Loucy (cell line): Measurements from ENCODE around the gene KIF7.

Experiments
- H2AFZ ChIP-seq: fragments of 200-600 bp; sonication (generic); 2 replicates; pipeline ENCODE4 v1.6.0; 2016; ENCODE audit warnings: antibody characterized with exemption, mild to moderate bottlenecking, low read length, moderate library complexity
- H3F3A ChIP-seq: fragments of 200-600 bp; 2 replicates; pipeline ENCODE4 v1.6.0; 2016; ENCODE audit warnings: antibody characterized with exemption, low read depth, mild to moderate bottlenecking
- H3K27me3 ChIP-seq: fragments of 200-600 bp; sonication (generic); 2 replicates; pipeline ENCODE4 v1.6.1; 2014; ENCODE audit warnings: low read length, mild to moderate bottlenecking; ENCODE audit not compliant: insufficient read depth, poor library complexity, severe bottlenecking
- H3K36me3 ChIP-seq: fragments of 200-600 bp; sonication (generic); 2 replicates; pipeline ENCODE4 v1.6.1; 2016; ENCODE audit warnings: low read length; ENCODE audit not compliant: insufficient read depth
- H3K4me1 ChIP-seq: fragments of 200-600 bp; sonication (generic); 2 replicates; pipeline ENCODE4 v1.5.1; 2014; ENCODE audit warnings: low read length, mild to moderate bottlenecking; ENCODE audit not compliant: insufficient read depth, poor library complexity, severe bottlenecking
- H3K4me2 ChIP-seq: fragments of 200-600 bp; sonication (generic); 2 replicates; pipeline ENCODE4 v1.6.0; 2014; ENCODE audit warnings: antibody characterized with exemption, low read length, low read depth, mild to moderate bottlenecking; ENCODE audit not compliant: poor library complexity, severe bottlenecking
- H3K4me3 ChIP-seq: fragments of 200-600 bp; sonication (generic); 2 replicates; pipeline ENCODE4 v1.5.1; 2014; ENCODE audit warnings: low read length, mild to moderate bottlenecking, mixed read lengths; ENCODE audit not compliant: poor library complexity, severe bottlenecking
- H3K79me2 ChIP-seq: fragments of 200-600 bp; sonication (generic); 2 replicates; pipeline ENCODE4 v1.6.1; 2014; ENCODE audit warnings: low read length; ENCODE audit not compliant: insufficient read depth
- H3K9ac ChIP-seq: fragments of 200-600 bp; sonication (generic); 2 replicates; pipeline ENCODE4 v1.6.0; 2014; ENCODE audit warnings: mild to moderate bottlenecking, low read depth, low read length, moderate library complexity; ENCODE audit not compliant: poor library complexity, severe bottlenecking
- H3K9me2 ChIP-seq: fragments of 200-600 bp; sonication (generic); replicated peaks from 2 replicates; pipeline ENCODE4 v1.6.1; 2016; ENCODE audit warnings: low read depth, low read length, mixed read lengths
- H3K9me3 ChIP-seq: fragments of 200-600 bp; sonication (generic); 2 replicates; pipeline ENCODE4 v1.6.1; 2014; ENCODE audit warnings: mild to moderate bottlenecking, antibody characterized with exemption, low read length, low read depth; ENCODE audit not compliant: insufficient read depth
- H4K20me1 ChIP-seq: fragments of 200-600 bp; sonication (generic); 2 replicates; pipeline ENCODE4 v1.6.0; 2014; ENCODE audit warnings: antibody characterized with exemption, low read length, mild to moderate bottlenecking; ENCODE audit not compliant: insufficient read depth, poor library complexity, severe bottlenecking
- EZH2phosphoT487 ChIP-seq: fragments of 200-600 bp; IDR thresholded peaks from 2 replicates; pipeline ENCODE4 v1.6.1; 2018; ENCODE audit warnings: antibody characterized with exemption, mild to moderate bottlenecking, moderate library complexity, borderline replicate concordance
- TF ChIP-seq, protein P1 (sequence below): fragments of 200-600 bp; sonication (generic); conservative IDR thresholded peaks from 2 replicates; pipeline ENCODE4 v1.5.1; 2014; ENCODE audit warnings: mild to moderate bottlenecking, antibody characterized with exemption, low read length

The KIF7 gene

DNA sequence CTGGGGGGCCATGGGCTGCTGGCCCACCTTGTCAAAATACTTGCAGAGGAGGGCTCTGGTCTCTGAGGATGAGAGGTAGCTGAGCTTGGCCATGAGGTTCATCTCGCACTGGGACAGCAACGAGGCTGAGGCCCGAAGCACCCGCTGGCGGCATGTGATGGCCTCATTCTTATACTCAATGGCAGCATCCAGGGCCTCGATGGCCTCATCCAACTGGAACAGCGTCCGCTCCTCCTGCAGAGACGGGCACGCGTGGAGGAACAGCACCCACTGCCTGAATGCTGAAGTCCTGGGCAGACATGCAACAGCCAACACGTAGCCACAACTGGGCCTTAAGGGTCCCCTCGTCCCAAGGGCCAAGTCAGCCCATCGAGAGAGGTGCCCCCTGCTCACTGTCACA, 25.0 kb downstream of the KIF7 start:
- Histone ChIP-seq H2AFZ (no peak overlapping the region), H4K20me1 (no peaks in the 10 kb centered on the region), H3K27me3 (no peaks in the 10 kb centered on the region)

DNA sequence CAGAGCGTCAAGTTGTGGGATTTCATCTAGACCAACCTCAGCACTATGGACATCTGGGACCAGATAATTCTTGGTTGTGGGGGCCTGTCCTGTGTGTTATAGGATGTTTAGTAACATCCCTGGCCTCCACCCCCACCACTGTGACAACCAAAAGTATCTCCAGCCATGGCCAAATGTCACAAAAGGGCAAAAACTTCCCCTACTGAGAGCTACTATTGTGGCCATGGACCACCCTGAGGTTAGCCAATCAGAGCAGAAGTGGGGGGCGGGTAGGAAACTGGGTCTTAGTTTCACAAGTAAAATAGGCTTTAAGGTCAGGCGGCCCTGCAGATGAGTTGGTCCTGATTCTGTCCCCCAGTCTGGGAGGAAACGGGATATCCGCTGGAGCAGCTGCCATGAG, 25.4 kb downstream of the KIF7 start:
- Histone ChIP-seq H3K4me2 (no peak overlapping the region), H2AFZ (no peak overlapping the region), H4K20me1 (no peaks in the 10 kb centered on the region), H3K4me1 (no peaks in the 10 kb centered on the region), H3K36me3 (peaks cover 82% of the 10 kb centered on the region; the same call in 1 of the 2 replicates), H3K4me3 (no peak overlapping the region), H3K79me2 (no peaks in the 10 kb centered on the region), H3K9me3 (no peaks in the 10 kb centered on the region), H3K9ac (no peak overlapping the region), H3F3A (no peaks in the 10 kb centered on the region), H3K9me2 (no peaks in the 10 kb centered on the region), H3K27me3 (no peaks in the 10 kb centered on the region)
- TF ChIP-seq EZH2phosphoT487: no peak
- TF ChIP-seq, protein P1, sequence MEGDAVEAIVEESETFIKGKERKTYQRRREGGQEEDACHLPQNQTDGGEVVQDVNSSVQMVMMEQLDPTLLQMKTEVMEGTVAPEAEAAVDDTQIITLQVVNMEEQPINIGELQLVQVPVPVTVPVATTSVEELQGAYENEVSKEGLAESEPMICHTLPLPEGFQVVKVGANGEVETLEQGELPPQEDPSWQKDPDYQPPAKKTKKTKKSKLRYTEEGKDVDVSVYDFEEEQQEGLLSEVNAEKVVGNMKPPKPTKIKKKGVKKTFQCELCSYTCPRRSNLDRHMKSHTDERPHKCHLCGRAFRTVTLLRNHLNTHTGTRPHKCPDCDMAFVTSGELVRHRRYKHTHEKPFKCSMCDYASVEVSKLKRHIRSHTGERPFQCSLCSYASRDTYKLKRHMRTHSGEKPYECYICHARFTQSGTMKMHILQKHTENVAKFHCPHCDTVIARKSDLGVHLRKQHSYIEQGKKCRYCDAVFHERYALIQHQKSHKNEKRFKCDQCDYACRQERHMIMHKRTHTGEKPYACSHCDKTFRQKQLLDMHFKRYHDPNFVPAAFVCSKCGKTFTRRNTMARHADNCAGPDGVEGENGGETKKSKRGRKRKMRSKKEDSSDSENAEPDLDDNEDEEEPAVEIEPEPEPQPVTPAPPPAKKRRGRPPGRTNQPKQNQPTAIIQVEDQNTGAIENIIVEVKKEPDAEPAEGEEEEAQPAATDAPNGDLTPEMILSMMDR: no peak

More for the DNA sequence above, 25.0 kb downstream of the KIF7 start:
- no peaks in the 10 kb centered on the region for H3K9me2 ChIP-seq
- peaks cover 78% of the 10 kb centered on the region; the same call in 1 of the 2 replicates for H3K36me3 ChIP-seq
- no peak overlapping the region for H3K4me3 ChIP-seq
- no peak overlapping the region for H3K9ac ChIP-seq
- H3K79me2 ChIP-seq: no peaks in the 10 kb centered on the region
- no peaks in the 10 kb centered on the region for H3K4me1 ChIP-seq
- H3F3A ChIP-seq: no peaks in the 10 kb centered on the region
- no peaks in the 10 kb centered on the region for H3K9me3 ChIP-seq
- TF ChIP-seq, protein P1: no peak
- no peak for TF ChIP-seq EZH2phosphoT487
- H3K4me2 ChIP-seq: no peak overlapping the region

DNA sequence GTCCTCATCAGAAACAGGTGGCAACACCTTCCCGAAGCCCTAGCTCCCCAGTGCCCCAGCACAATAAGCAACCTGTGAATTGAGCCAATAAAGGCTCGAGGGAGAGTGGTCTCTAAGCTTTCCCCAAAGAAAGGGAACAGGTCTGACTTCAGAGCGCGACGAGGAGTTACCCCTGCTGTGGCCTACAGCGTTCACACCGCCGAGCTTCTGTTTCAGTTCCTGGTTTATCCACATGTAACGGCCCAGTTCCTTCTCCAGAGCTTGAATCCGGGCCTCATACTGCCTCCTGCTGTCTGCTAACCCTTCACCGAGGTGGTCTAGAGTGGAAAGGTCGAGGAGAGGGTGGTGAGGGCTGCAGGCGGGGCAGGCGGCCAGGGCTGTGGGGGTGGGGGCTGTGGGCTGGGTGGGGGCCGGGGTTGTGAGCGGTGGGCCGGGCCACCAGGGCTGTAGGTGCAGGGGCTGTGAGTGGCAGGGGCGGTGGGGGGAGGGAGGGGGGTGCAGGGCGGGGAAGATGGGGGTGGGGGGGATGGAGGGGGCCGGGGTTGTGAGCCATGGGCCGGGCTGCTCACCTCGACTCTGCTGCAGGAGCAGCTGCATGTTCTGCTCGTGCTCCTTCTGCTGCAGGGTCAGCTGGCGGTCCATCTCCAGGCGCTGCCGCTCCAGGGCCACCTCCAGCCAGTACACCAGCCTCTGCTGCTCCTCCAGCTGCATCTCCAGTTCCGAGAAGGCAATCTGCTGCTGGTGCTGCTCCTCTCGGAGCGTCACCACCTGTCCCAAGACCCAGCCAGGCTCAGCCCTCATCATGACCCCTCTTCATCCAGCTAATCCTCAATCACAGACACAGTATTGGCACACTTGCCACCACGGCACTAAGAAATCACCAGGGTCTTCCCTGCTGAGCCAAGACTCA, 26.2 kb downstream of the KIF7 start:
- TF ChIP-seq EZH2phosphoT487: no peak
- TF ChIP-seq, protein P1: no peak
- H3K79me2 ChIP-seq: no peaks in the 10 kb centered on the region
- H2AFZ ChIP-seq: no peak overlapping the region
- H3K36me3 ChIP-seq: peaks cover 90% of the 10 kb centered on the region; the same call in 1 of the 2 replicates
- H3K9me2 ChIP-seq: no peaks in the 10 kb centered on the region
- H3K9ac ChIP-seq: no peak overlapping the region
- H3F3A ChIP-seq: no peaks in the 10 kb centered on the region
- H3K27me3 ChIP-seq: no peaks in the 10 kb centered on the region
- no peaks in the 10 kb centered on the region for H3K4me1 ChIP-seq
- no peaks in the 10 kb centered on the region for H4K20me1 ChIP-seq
- no peaks in the 10 kb centered on the region for H3K9me3 ChIP-seq
- H3K4me2 ChIP-seq: no peak overlapping the region
- no peak overlapping the region for H3K4me3 ChIP-seq
